G401.6 (cell line): ENCODE results near the gene SRP9.
"Not testable (repeated sequence)": the region's sequence is repeated elsewhere in the genome, so short reads cannot be mapped to it uniquely, and the experiment has no call there.

Experiments
- FAIRE-seq: peaks from 2 replicates; lab custom pipeline; 2012; peaks lifted over from hg19 to GRCh38; lab: Jason Lieb, UNC

The SRP9 gene

DNA sequence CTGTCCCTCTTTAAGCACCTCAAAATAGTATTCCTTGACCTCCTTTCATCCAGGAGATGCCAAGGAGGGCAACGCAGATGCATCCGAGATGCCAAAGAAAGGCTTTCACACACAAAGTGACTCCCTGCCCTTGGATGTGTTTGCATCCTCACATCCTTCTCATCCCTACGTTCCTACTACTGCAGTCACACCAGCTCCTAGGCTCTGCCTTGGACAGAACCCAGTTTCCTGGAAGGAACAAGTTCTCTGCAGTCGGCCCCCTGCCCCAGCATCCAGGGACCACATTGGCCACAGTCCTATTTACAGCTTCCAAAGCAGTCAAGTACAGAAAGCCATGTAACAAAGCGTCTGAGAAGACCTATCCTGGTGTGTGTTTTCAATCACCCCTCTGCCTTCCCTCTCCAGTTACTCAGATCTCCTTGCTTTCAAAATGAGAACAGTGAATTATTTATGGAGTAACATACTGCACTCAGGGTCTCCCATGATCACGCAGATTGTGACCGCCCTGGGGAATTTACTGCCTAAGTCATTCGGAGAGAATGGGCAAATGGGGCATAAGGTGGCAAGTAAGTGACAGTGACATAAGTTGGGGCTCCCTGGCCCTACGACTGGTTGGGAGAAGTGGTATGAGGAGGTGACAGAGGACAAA lies 21.8 kb upstream of the SRP9 start:
- FAIRE-seq, result no peak

DNA sequence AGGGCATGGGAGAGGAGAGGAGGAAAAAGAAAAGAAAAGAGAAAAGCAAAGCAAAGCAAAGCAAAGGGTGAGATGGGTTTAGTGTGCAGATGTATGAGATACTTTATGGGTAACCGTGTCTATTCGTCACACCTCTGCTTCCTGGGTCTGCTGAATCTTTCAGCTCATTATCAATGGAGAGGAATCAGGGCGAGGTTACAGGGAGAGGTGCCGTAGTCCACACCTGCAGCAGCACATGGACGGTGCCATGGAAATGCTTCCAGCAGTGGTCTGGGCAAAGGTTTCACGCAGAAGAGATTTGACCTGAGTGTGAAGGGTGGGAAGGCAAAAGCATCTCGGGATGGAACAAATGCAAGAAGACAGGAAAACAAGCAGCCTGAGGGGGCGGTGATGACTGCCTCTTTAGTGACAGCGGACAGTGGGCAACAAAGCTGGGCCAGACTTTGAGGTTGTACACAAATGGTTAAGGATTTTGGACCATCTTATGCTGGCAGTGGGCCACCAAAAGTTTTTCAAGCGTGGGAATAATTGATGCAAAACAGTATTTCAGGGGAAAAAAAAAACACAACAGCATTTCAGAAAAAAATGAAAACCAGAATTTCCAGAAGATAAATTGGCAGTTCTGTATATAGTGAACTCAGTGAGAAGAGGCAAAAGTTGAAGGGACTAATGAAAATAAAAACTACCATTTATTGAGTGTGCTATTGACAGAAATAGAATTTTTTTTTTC lies 19.5 kb upstream of the SRP9 start:
- no peak for FAIRE-seq

GRCh38 chr1:225759972-225760371 lies 17.7 kb upstream of the SRP9 start:
- not testable (repeated sequence) for FAIRE-seq

- no peak for FAIRE-seq
These were observed 17.1 kb upstream of the SRP9 start for GRCh38 chr1:225760531-225760930.

DNA sequence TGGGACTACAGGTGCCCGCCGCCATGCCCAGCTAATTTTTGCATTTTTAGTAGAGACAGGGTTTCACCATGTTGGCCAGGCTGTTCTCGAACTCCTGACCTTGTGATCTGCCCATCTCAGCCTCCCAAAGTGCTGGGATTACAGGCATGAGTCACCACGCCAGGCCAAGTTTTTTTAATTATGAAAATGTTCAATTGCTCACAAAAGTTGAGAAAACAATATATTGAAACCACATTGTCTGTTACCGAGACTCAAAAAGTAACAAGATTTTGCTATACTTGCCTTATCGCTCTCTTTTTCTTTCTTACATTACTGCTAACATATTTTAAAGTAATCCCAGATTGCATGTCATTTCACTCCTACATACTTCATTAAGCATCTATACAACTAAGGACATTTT lies 16.2 kb upstream of the SRP9 start:
- not testable (repeated sequence) for FAIRE-seq

DNA sequence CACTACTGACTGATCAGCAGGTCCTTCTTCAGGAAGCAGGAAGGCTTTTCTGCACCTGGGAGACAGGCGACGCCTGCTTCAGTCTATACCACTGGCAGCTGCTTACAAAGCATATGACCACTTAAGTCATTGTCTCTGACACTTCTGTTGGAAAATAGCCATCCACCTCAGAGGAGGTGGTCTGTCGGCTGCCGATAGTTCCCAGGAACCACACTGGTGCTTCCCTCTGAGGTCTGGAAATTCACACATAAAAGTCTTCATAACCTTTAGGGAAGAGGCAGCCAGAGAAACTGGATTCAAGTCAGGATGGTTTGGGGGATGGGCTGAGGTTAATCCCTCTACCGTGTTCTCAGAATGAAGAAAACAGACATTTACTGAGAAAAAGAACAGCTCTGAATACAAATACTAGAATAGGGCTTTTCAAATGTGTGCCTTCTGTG lies 15.6 kb upstream of the SRP9 start:
- no peak for FAIRE-seq

- no peak for FAIRE-seq
These were observed 15.2 kb upstream of the SRP9 start for GRCh38 chr1:225762444-225762843.

DNA sequence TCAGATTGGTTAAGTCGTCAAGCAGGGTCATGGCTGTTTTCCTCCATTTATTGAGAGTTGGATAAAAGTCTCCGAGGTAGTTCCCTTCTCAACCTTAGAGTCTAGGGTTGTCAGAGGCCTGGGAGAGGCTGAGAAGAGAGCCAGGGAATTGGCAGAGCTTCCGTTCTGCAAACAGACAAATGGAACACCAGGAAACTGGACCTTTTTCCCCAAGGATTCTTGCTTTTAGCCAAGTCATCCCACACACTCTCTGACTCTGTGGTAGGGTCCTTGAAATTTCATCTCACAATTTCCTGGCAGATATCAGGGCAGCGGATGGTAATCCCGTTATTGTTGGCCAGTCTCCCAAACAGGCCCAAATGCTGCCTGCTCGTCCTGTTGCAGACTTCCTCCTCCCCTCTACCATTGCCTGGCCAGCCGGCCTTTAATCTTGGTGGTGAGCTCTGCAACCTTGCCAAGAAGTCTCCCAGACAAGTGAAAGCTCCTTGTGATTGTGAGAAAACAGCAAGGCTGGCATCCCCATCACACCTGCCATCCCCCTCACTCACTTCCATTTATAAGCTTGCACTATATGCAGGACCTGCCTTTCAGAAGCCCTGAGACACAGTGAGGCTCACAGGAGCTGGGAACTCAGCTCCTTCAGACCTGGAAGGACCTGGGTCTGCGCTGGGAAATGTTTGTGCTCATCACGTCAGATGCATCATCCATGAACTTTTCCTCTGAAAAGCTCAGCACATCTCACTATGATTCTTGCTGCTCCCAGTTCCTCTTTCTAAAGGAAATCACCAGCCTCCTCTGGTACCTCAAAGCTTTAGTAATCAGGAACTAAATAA lies 13.7 kb upstream of the SRP9 start:
- FAIRE-seq, result no peak

DNA sequence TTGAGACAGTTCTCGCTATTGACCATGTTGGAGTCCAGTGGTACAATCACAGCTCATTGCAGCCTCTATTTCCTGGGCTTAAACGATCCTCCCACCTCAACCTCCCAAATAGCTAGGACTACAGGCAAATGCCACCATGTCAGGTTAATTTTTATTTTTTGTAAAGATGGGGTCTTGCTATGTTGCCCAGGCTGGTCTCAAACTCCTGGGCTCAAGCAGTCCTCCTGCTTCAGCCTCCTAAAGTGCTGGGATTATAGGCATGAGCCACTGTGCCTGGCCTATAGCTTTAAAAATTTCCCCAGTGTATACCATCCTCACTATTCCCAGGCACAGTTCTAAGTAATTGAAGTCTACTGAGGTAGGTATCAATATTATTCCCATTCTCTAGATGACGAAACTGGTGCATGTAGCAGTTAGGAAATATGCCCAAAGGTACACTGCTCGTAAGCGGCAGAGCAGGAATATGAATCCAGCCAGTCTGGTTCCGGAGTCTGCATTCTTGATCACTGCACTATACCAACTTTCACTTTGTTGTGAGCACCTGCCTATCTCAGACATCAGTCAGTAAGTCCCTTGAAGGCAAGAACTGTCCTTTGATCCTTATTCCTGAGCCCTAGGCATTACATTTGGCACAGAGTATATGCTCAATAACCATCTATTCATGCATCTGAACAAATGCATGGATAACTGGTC lies 11.5 kb upstream of the SRP9 start:
- FAIRE-seq, result no peak

GRCh38 chr1:225766967-225767633 lies 10.5 kb upstream of the SRP9 start:
- no peak for FAIRE-seq

DNA sequence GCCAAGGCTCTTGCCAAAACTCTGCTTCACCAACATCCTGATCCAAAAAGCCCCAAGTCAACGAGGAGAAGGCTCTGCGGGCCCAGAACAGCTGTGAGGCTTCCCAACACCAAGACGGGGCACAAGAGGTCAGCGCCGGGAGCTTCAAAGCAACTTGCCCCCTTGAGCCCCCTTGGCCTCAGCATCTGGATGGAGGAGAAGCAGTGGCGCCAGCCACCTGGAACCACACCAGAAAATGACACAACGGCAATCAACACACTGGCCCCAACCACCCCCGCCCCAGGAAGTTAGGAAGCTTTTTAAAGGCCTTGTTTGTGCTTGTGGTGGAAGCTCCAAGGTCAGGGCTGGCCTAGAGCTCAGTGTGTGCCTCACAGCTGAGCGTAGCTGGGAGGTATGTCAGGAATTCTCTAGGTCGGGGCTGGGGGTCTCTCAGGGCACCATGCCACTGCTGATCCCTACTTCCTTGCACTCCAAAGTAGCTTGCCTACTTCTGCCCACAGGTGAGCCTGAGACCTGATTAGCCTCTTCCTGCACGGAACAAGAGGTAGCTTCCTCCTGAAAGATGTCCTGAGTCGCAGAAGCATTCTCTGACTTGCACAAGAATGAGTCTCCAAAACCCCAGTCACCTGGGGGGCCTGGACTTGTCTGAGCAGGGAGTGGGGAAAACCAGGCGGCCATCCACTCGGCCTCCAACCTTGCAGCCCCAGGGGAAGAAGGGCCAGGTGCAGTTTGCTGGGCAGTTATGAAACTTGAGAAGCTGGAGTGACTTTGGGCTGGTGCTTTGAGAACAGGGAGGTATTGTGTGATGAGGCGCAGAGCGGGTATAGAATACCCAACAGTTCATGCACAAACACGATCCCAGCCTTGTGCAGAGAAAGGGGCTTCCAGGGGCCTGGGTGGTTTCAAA lies 9.7 kb upstream of the SRP9 start:
- no peak for FAIRE-seq

DNA sequence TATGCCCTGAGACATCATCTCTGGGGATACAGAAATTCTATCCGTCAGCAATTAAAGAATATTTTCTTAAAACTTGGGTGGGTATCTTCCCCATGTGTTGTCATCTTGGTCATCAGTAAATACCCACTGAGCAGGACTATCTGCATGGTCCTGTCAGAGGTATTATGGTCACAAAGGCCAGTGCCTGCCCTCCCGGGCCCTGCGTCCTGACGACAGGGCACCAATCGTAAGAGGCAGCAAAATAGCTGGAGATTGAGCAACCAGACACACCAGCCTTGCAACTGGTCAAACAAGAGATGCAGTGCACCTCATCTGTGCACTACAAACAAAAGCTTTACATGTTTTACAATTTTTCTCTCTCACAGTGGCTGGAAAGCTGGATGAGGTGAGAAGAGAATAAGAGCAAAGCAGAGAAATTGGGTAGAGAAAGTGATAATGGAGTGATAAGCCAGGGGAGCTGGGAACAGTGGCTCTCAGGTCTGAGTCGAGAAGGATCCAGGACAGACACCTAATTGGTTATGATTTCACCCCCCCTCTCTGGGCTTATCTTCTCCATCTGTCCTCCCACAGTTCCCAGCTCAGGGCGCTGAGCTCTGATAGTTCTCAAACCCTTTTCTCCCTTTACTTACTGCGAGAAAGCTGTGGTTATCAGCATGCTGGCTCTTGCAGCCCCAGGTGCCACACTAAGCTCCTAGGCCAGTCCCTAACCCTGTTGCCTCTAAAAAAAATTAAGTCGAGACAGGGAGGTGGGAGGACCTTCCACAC lies 8.8 kb upstream of the SRP9 start:
- no peak for FAIRE-seq

DNA sequence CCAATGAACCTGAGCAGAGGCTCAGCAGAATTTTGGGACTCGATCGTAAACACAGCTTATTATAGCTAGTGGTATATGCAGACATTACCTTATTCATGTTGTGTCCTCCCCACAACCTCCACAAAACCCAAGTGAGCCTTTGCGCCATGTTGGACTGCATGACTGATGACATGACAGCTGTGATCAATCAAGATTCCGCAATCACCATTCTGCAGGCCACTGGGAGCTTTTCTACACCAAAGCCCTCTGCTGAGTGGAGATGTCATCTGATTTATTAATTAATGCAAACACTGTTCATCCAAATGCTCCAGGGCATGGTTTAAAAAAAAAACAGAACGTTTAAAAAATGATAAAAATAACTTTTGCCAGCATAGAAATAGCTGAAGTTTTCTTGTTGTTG lies 7.9 kb upstream of the SRP9 start:
- FAIRE-seq, result no peak

DNA sequence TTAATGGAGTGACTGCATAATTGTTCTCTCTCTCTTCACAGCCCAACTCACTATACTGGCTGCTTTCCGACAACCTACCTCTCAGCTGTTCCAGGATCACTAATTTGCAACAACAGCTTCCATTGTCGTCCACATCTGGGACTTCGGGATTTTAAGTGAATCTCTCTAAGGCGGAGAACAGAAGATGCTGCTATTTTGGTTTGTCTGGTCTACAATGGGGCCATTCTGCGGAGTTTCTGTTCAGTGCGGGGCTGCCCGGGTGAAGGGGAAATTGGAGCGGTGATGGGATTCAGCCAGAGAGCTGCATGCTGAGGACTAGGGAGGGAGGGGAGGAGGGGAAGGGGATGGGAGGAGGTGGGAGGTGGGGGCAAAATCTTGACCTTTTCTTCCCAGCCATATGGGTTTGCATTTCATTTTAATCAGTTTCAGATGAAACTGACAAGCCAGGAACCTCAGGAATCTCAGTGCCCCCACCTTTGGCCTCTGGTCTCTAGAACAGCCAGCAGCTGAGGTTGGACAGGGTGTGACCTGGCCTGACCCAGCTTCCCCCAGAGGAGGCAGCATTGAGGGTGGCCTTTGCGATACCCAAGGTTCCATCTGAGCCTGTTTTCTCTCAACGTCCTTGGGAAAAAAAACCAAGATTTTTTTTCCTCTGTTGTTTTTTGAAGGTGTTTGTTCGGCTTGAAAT lies 6.9 kb upstream of the SRP9 start:
- no peak for FAIRE-seq

GRCh38 chr1:225771661-225772322 lies 5.8 kb upstream of the SRP9 start:
- no peak for FAIRE-seq

GRCh38 chr1:225772323-225772768 lies 5.3 kb upstream of the SRP9 start:
- peak; percentile 91 for FAIRE-seq

GRCh38 chr1:225772848-225773247 lies 4.8 kb upstream of the SRP9 start:
- no peak for FAIRE-seq

GRCh38 chr1:225774281-225775147 lies 3.1 kb upstream of the SRP9 start:
- no peak for FAIRE-seq
